GM19043 (cell line): ENCODE results near the gene DNAI4.
"Not testable (repeated sequence)": the region's sequence is repeated elsewhere in the genome, so short reads cannot be mapped to it uniquely, and the experiment has no call there.

Experiments used
- ATAC-seq: cut with Tn5 transposase; IDR thresholded peaks from one replicate; pipeline ENCODE4 v1.9.1; 2021; ENCODE audit warnings: low read depth; ENCODE audit not compliant: unreplicated experiment

Gene DNAI4

DNA sequence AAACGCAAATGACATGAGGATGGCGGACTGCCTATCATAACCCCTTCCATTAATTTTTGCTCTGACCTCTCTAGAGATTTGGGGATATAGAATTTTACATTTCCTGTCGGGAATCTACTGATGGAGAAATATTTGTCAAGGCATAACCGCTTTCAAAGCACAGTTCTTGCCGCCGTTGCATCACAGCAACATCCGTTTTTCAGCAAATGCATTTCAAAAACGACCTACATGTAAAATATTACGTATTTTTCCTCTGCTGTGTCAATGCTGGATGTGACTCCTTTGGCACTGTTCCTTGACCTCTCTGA is 5.0 kb upstream of the DNAI4 start:
- no peak for ATAC-seq

GRCh38 chr1:66929146-66929688 is 4.6 kb upstream of the DNAI4 start:
- ATAC-seq = no peak

- ATAC-seq = no peak
These were observed 2.9 kb upstream of the DNAI4 start for GRCh38 chr1:66927528-66927927.

DNA sequence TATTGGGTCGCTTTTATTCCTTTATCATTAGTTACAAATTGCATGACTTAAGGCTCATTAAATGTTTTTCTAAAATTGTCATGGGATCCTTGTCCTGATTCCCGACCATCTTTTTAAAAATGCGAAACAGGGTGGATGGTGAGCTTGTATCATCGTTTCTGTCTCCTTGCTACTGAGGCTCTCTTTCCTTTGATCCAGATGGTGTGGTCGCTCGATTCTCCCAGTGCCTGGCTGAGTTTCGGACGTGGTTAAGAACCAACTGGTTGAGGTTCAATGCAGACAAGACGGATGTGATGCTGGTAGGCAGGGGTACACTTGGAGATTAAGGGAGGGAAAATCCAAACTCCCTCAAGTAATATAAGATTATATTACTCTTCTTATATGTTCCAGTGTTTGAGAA is 1.3 kb upstream of the DNAI4 start:
- ATAC-seq = no peak

- ATAC-seq = peak; percentile 0
These were observed 878 bp upstream of the DNAI4 start for GRCh38 chr1:66925558-66925910.

- no peak for ATAC-seq
These were observed 4.1 kb downstream of the DNAI4 start for GRCh38 chr1:66920543-66920942.

GRCh38 chr1:66919828-66920227 is 4.8 kb downstream of the DNAI4 start:
- no peak for ATAC-seq

DNA sequence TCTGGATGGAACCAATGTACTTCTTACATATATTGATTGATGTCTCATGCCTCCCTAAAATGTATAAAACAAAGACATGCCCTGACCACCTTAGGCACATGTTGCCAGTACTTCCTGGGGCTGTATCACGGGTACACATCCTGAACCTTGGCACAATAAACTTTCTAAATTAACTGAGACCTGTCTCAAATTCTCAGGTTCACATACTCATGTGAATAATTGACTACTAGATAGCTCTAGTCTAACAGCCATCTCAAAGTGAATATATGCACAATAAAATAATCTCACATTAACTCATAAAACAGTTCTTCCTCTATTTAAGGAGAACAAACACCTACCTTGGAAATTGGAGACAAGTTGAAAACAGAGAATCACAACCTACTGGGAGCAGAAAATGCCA is 5.6 kb downstream of the DNAI4 start:
- no peak for ATAC-seq

DNA sequence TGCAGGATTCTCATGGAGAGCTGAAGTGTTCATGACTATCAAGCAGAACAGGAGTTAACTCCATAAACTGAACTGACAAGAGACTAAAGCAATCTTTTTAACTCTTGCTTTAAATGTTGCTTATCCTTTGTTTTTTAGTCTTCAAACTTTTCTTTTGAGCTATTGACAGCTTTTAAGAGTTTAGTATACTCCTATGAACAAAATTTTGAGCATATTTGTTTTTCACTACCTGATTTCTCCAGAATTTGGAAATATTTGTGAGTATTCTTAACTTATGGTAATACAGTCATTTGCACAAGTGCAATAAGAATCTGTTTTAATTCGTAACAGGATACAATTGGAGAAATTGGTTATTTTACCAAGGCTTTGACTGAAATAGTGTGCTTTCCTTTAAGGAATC is 7.2 kb downstream of the DNAI4 start:
- no peak for ATAC-seq

DNA sequence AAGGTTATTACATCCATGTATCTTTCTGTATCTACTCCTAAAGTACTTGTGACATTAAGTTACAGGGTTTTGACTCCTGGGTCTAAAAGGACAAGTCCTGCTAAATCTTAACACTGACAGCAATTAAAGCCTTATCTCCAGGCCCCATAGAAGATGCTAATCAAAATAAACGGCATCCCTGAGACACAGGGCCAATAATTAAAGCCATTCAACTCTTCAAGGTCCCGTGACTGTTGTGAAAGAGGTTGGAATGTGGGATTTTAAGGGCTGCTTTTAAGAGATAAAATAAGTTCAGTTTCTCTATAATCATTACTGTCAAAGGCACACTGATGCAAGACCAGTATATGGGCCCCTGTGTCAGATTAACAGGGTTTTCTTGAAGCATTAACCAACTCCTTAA is 8.3 kb downstream of the DNAI4 start:
- ATAC-seq = no peak

- ATAC-seq = not testable (repeated sequence)
These were observed 9.5 kb downstream of the DNAI4 start for GRCh38 chr1:66915203-66915602.

- ATAC-seq = no peak
These were observed 30.9 kb downstream of the DNAI4 start for GRCh38 chr1:66893712-66894111.

- no peak for ATAC-seq
These were observed 34.0 kb downstream of the DNAI4 start for GRCh38 chr1:66890621-66891020.

DNA sequence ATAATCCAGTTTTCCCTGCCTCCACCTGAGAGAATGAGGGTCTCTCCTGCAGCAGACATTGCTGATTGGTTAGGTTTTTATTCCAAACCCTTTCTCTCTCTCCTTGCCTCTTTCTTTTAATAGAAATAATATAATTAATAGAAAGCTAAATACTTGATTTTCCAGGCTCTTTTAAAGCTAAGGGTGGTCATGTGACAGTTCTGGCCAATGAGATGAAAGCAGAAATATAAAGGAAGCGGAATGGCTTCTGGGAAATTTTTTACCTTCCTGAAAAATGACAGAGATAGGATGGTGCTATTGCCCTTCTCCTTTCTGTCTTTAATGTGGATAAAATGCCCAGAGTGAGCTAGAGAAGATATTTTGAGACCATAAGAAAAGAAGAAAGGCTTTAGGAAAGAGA is 35.6 kb downstream of the DNAI4 start:
- ATAC-seq = no peak

DNA sequence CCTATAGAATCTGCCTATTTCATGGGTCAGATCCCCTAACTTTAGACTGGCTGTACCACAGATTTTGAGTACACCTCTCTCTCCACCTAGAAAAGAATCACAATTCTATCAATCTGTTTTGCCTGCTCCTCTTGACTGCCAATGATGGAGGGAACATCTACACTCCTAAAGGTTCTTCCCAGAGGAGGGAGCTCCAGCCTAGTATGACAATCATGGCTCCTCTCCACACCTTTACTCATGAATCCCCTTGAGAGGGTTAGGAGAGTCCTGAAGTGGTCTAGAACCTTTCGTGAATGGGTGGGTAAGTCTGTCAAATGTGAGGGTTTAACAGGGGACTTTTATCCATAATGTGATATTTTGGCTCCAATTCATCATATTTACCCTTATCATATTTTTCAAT is 48.0 kb downstream of the DNAI4 start:
- ATAC-seq = no peak

- ATAC-seq = no peak
These were observed 51.5 kb downstream of the DNAI4 start for GRCh38 chr1:66873111-66873510.

DNA sequence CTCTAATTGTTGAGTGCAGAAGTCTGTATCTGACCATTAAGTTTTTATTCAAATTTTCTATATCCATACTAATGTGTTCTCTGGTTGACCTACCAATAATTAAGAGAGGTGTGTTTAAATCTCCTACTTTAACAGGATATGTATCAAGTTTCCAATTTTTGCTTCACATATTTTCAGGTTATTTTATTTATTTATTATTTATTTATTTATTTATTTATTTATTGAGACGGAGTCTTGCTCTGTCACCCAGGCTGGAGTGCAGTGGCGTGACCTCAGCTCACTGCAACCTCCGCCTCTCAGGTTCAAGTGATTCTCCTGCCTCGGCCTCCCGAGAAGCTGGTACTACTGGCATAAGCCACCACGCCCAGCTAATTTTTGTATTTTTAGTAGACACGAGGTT is 52.6 kb downstream of the DNAI4 start:
- not testable (repeated sequence) for ATAC-seq

GRCh38 chr1:66867501-66867900 is 57.2 kb downstream of the DNAI4 start:
- no peak for ATAC-seq

DNA sequence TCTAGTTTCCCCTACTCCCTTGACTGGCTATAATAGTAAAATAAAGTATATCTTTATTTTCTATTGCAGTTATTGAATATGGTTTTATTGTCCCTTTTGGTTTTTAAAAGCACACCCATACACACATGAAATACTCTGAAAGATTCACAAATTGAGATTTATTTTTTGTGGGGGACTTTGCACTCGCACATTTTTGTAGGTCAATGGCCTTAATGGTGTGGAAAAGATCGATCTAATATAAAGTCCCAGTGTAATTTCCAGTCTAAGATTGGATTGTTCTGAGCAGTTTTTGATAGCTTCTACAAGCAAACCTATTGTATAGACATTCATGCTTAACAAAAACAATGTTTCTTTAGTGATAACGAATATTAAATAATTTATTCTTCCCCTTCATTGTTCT is 64.1 kb downstream of the DNAI4 start:
- ATAC-seq = no peak

DNA sequence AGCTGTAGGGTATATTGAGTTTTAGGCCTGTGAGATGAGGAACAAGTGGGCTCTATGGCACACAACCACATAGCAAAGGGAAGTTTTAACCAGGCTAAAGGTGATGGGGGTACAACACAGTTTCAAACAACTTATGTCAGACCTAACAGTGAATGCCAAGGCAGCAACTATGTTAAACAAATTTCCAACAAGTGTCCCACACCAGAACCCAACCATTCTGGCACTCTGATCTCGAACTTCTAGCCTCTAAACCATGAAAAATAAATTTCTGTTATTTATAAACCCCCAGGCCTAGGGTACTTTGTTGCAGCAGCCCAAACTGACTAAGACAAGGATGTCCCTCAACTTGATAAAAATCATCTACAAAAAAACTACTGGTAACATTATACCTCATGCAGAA is 71.3 kb downstream of the DNAI4 start:
- ATAC-seq = no peak

DNA sequence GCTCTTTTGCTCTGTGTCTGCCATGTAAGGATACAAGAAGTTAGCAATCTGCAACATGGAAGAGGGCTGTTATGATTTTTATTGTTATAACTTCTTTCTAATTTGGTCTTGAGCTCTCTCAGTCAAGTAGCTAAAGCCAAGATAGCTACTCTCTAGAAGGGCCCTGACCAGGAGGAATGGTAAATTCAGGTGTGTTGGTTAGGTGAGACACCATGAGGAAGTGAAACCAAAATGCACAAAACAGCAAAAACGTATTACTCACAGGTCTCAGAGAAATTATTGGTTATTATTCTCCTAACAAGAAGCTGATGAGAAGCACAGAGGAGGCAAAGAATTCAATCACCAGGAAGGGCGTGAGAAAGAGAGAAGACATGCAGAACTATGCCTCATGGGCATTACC is 71.8 kb downstream of the DNAI4 start:
- no peak for ATAC-seq

GRCh38 chr1:66850989-66851388 is 73.7 kb downstream of the DNAI4 start:
- no peak for ATAC-seq

DNA sequence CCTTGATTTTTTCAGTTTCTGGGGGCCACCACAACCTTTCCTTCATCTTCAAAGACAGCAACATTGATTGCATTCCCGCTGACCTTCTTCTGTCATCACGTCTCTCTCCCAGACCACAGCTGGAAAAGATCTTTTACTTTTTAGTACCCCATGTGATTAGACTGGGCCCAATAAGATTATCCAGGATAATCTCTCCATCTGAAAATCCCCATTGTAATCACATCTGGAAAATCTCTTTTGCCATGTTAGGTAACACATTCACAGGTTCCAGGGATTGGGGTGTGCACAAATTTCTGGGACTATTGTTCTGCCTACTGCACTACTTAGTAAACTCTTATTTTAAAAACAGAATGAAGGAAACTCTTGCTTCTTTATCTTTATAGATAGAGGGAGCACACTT is 76.5 kb downstream of the DNAI4 start:
- ATAC-seq = no peak

DNA sequence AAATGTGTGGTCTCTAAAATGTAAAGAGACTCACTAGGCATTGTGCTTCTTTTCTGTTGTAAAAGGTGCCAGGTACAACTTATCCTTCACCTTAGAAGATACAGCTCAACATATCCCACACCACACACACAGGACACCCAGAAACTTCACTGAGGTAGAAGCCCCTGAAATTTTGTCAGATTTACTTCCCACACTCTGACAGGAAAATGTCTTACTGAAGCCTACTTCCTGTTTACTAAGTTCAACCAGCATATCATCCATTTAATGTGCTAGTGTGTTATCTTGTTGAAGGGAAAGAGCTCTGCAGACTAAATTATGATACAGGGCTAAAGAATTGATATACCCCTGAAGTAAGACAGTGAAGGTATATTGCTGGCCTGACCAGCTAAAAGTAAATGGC is 83.7 kb downstream of the DNAI4 start:
- ATAC-seq = no peak
